NOMO-1 treated with dmso at 0.1 percent for 144 hours (cell line): Measurements from ENCODE around the gene TRIP10.
"Not testable (repeated sequence)": the region's sequence is repeated elsewhere in the genome, so short reads cannot be mapped to it uniquely, and the experiment has no call there.

Source experiments
- DNase-seq: peaks from one replicate; lab custom pipeline; 2025; ENCODE audit not compliant: unreplicated experiment; lab: John Stamatoyannopoulos, UW

Gene TRIP10, protein sequence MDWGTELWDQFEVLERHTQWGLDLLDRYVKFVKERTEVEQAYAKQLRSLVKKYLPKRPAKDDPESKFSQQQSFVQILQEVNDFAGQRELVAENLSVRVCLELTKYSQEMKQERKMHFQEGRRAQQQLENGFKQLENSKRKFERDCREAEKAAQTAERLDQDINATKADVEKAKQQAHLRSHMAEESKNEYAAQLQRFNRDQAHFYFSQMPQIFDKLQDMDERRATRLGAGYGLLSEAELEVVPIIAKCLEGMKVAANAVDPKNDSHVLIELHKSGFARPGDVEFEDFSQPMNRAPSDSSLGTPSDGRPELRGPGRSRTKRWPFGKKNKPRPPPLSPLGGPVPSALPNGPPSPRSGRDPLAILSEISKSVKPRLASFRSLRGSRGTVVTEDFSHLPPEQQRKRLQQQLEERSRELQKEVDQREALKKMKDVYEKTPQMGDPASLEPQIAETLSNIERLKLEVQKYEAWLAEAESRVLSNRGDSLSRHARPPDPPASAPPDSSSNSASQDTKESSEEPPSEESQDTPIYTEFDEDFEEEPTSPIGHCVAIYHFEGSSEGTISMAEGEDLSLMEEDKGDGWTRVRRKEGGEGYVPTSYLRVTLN

DNA sequence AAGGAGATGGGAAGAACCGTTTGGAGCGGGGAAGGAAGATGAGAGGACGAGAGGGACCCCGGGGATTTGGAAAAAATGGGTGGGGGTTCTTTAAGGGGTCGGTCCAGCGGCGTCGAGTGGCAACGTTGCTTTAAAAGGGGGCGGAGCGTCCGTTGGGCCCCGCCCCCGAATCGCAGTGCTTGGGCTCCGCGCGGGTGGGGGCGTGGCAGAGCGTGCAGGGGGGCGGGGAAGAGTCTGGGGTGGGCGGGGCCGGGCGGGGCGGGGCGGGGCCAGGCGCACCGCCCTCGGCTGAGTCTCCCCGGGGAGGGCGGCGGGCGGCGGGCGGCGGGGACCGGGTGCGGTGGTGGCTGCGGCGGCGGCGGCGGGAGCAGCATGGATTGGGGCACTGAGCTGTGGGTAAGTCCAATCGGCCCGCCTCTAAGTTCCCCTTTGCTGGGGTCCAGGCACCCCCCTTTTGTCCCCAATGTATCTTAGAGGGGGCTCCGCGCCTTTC, at the start of gene TRIP10:
Gene TRIP10, plus strand, starts transcription at position 291 of the 493 bp plus-strand sequence. Its CDS starts 82 bp downstream, at position 373.
- DNase-seq = peak; percentile 54

DNA sequence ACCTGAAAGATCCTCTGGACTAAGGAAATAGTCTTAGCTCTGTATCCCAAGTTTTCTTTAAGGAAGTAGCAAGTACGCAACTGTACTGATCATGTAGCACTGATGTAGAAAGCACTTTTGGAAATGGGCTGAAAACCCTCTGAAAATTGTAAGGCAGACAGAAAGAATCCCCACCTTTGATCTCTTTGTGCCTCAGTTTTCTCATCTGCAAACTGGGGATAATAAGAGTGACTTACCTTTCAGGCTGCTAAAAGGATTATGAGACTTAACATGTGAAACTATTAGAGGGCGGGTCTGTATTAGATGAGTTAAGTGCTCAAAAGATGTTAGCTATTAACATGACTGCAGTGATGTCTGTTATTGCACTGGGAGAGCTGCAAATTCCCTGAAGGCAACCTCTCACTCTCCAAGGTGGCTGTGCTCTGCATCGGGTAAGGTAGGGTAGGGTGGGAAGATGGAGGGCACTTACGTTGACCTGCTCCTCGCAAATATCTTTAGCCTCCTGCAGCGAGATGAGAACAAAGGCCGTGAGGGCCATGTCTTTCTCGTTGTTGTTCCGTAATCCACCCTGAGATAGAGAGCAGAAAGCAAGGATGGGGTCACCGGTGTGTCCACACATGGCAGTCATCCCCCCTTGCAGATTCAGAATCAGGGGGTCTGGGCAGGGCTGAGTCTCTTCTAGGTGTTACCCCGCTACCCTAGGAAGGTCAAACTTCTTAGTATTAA, 49.2 kb upstream of the TRIP10 start:
- DNase-seq = no peak

DNA sequence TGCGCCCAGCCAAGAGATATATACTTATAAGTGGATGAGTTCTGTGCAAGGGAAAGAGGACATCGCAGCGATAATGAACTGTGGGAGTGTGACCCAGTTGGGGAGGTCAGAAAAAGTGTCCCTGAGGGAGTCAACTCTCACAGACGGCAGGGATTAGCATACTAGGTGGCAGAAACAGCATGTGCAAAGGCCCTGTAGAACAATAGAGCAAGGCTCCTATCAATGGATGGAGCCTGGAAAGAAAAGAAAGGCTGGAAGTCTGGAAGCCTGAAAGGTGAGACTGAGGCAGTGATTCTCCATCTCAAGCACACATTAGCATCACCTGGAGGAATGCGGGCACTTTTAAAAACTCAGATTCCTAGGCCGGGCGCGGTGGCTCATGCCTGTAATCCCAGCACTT, 48.1 kb upstream of the TRIP10 start:
- DNase-seq = no peak

DNA sequence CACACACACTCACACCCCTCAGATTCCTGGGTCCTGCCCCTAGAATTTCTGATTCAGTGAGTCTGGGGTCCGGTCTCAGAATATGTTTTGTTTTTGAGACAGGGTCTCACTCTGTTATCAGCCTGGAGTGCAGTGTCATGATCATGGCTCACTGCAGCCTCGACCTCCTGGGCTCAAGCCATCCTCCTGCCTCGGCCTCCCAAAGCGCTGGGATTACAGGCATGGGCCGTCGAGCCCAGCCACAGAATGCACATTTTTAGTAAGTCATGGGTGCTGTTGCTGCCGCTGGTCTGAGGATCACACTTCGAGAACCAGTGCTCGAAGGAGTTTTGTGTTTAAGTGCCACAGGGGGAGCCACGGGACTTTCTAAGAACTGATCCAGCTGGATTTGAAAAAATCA, 47.5 kb upstream of the TRIP10 start:
- no peak for DNase-seq

DNA sequence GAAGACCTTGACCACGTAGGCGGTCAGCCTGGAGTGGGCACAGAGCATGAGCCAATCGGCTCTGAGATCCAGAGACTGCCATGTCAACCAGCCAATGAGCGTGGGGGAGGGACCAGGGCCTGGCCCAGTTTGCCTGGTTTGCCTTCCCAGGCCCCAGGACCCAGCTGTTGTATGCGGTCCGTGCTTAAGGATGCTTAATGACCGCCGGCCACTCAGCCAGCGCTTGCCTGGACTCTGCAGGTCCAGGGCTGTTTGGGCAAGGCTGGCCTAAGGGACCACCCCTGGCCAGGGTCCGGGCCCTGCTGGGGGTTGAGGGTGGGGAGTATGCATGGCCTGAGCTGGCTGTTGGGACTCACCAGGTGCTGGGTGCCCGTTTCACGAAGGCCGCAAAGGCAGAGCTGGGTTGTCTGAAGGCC, 46.4 kb upstream of the TRIP10 start:
- DNase-seq = no peak

DNA sequence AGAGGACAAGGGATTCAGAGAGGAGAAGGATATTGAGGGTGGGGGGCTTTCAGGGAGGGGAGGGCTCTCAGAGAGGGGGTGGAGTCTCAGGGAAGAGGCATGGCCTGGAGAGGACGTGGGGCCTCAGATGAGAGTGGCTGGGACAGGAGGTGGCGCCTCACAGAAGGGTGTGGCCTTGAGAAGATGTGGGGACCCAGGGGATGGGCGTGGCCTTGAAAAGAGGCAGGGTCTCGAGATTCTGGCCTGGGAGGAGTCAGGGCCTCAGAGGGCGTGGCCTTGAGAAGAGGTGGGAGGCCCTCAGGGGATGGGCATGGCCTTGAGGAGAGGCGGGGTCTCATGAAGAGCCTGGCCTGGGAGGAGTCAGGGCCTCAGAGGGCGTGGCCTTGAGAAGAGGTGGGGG, 45.8 kb upstream of the TRIP10 start:
- no peak for DNase-seq

DNA sequence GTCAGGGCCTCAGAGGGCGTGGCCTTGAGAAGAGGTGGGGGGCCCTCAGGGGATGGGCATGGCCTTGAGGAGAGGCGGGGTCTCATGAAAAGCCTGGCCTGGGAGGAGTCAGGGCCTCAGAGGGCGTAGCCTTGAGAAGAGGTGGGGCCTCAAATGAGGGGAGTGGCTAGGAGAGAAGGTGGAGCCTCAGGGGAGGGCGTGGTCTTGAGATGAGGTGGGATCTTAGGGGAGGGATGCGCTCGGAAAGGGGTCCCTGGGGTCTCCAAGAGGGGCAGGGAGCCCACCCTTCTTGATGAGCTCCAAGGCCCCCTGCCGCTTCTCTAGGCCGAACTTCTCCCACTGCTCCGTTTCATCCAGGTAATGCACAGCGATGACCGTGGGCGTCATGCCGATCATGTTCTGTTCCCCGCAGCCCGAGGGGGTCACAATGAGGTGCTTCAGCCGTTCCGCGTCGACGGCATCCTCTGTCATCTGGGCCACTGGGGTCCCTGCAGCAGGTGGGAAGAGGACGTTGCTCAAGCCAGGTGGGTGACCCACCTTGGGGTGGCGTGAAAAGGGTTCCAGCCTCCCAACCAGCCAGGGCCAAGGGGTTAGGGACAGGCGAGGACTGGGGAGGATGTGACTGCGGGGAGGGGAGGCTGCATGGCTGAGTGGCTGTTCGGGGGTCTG, 45.2 kb upstream of the TRIP10 start:
- DNase-seq = no peak

DNA sequence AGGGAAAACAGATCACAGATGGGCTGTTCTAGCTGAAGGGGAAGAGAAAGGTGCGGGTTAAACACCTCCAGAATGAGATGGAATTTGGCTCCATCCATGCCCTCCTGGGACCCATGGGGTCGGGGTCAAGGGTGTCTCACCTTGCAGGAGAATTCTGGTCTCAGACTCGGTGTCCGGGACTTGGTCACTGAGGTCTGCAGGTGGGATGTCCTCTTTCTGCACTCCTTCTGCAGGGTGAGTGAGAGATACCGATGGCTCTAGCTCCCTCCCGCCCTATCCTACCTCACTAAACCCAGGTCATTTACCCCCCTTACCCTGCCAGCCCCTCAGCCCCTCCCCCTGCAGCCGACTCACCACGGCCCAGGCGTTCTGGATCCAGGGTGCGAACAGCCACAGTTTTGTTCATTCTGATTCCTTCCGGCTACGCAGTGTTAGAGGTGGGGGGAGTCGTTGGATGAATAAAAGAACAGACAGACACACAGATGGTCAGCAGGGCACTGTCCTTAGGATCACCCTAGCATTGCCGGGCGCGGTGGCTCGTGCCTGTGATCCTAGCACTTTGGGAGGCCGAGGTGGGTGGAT, 43.1 kb upstream of the TRIP10 start:
- DNase-seq = no peak

DNA sequence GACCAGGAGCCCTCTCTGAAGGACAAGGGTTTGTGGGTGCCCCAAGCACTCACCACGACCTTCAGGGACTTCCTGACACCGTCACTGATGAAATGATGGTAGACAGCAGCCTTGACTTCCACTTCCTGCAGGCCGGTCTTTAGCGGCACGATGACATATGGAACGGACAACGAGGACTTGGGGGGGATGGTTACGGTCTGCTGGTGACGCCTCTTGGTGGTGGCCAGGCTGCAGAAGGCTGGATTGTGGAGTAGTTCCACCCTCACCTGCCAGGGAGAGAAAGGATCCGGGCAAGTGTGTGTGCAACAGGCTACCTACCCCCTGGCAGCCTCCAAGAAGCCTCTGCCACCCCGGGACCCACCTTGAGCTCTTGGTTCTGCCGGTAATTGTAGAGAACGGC, 42.2 kb upstream of the TRIP10 start:
- no peak for DNase-seq

DNA sequence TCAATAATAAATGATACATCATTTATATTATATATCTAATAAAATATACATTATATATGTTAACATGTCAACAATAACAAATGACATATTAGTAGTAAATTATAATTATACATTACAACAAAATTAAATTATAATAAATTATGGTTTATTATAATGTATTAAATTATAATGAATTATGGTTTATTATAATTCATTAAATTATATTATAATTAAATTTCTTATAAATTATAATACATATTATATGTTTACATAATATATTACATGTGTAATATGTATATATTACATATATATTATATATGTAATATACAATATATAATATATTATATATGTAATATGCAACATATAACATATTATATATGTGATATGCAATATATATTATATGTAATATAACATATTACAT, 39.5 kb upstream of the TRIP10 start:
- no peak for DNase-seq

DNA sequence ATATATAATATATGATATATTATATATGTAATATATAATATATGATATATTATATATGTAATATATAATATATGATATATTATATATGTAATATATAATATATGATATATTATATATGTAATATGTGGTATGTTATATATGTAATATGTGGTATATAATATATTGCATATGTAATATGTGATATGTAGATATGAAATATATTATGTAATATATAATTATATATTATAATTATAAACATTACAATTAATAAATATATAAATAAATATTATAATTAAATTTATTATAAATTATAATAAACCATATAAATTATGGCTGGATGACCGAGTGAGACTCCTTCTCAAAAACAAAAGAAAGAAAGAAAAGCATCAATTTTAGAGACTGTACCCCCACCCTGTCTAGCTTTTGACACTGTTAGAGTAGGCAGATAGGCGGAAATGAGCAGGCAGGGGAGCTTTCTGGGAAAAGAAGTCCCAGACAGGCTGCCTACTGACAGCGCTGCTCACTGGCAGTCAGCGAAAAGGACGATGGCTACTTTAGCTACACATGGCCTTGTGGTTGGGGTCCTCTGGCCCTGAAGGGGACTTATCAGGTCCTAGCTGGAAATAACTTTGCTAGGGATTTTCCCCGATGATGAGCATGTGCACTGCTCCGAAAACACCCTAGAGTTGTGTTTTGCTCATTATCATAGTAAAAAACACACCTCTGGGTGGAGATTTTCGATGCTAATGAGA, 38.7 kb upstream of the TRIP10 start:
- no peak for DNase-seq

DNA sequence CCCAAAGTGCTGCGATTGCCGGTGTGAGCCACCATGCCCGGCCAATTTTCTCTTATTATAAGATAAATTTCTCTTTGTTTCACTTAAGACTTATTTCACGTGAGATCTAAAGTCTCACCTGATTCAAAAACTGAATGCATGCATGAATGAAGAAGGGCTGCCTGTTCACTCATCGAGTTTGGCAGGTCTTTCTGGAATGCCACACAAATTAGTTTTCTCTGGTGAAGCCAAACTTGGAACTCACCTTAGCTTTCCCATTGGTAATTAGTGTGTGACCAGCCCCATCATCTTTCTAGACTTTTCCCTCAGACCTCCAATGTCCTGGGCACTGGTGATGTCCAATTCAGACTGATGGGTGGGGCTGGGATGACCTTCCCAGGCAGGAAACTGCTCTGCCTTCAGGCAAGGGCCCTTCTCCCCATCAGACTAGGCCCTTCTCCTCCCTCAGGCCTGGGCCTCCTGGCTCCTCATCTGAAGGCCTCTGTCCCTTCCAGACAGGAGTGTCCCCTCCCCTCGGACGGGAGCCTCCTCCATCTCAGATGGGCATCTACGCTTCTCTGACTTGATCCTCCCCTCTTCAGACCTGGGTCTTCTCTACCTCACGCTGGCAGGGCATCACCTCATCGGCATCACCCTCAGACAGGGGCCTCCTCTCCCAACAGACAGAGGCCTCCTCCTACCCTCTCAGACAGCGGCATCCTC, 33.4 kb upstream of the TRIP10 start:
- no peak for DNase-seq

DNA sequence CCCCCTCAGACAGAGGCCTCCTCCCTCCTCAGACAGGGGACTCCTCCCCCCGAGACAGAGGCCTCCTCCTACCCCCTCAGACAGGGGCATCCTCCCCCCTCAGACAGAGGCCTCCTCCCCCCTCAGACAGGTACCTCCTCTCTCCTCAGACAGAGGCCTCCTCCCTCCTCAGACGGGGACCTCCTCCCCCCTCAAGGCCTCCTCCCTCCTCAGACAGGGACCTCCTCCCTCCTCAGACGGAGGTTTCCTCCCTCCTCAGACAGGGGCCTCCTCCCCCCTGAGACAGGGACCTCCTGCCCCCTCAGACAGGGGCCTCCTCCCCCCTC, 32.9 kb upstream of the TRIP10 start:
- no peak for DNase-seq

DNA sequence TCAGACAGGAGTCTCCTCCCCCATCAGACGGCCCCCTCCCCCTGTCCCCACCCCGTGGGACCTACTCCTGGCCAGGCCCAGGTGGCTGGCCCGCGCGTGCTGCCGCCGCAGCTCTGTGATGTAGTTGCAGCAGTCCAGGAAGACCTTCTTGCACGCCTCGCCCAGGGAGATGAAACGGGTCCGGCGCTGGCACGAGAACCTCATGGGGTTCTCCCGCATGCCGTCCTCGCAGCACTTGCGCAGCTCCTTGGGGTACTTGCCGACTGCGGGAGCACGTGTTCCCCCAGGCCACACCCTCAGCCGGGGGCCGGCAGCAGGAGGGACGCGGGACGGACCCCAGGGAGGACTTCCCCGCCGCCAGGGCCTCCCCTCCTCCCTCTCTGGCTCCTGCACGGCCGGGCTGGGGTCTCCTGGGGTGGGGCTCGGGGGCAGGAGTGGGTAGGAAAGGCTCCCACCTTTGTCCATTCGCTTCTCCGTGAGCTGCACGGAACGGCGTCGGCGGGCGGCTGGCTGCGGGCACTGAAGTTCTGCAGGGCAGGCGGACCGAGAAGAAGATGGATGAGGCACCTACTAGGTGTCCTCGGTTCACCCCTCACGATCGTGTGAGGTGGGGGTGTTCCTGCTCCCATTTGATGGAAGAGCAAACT, 32.3 kb upstream of the TRIP10 start:
- no peak for DNase-seq

DNA sequence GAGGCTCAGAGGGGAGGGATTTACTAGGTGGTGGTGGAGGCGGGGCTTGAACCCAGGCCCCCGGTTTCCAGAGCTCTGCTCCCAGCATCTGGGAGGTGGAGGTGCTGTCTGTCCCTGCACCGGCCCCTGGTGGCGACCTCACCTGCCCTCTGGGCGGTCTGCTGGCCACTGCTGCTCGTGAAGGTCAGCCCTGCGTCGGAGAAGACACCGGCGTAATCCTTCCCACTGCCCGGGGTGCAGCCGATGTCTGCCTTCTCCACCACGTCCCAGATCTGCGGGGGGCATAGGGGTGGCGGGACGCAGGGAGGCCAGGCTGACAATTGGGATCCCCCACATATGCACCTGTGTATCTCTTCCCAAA, 31.8 kb upstream of the TRIP10 start:
- DNase-seq = no peak

DNA sequence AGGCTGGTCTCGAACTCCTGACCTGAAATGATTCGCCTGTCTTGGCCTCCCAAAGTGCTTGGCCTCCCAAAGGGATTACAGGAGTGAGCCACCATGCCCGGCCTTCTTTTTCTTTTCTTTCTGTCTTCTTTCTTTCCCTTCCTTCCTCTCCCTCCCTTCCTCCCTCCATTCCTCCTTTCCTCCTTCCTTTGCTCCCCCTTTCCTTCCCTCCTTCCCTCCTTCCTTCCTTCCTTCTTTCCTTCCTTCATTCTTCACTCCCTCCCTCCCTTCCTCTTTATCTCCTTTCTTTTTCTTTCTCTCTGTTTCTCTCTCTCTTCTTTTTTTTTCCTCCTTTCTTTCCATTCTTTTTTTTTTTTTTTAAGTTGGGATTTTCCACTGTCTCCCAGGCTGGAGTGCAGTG, 31.1 kb upstream of the TRIP10 start:
- DNase-seq = no peak

DNA sequence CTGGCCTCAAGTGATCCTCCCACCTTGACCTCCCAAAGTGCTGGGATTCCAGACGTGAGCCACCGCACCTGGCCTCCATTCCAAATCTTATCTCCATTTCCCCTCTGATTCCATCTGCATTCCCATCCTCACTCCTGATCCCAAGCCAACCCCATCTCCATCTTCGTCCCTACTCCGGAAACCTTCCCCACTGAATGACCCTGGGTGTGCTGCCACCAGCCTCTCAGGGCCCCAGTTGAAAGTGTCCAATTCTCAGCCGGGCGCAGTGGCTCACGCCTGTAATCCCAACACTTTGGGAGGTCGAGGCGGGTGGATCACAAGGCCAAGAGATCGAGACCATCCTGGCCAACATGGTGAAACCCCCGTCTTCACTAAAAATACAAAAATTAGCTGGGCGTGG, 30.6 kb upstream of the TRIP10 start:
- not testable (repeated sequence) for DNase-seq

DNA sequence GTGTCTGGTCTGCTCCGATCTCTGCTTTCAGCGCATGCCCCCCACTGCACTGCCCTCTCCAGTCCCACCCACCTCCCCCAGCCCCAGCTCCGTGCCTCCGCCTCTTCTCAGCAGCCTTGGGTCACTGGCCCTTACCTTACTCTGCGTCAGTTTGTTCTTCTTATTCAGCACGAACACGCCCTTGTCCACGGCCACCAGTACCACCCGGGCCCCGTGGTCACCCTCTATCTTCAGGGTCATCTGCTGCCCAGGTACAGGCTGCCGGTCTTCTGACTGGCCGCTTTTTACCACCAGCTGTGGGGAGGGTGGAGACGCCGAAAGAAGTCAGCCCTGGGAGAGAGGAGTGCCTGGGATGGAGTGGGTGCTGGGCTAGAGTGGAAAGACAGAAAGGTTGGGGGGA, 29.9 kb upstream of the TRIP10 start:
- no peak for DNase-seq

DNA sequence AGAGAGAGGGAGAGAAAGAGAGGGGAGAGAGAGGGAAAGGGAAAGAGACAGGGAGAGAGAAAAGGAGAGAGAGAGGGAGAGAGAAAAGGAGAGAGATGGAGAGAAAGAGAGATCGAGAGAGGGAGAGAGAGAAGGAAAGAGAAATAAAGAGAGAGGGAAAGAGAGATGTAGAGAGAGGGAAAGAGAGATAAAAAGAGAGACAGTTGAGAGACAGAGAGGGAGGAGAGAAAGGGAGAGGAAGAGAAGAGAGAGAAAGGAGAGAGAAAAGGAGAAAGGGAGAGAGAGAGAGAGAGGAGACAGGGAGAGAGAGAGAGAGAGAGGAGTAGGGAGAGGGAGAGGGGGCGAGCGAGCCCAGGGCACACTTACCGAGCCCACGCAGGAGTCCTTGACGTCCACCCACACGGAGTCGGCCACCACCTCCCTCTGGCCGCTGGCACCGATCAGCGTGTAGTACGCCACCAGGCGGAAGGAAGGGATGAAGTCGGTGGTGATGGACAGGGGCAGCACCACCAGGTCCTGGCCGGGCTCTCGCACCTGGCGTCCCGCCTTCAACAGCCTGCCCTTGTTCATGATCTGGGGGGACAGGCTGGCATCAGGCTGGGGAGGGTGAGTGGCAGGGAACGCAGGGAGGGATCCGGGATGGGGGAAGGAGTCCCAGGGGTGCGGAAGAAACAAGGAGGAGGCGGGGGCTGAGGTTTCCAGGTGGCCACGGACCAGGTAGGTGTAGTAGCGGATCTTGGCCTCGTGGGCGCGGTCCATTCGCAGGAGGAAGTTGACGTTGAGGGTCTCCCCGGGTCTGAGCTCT, 29.0 kb upstream of the TRIP10 start:
- DNase-seq = no peak
